KMS-11 (cell line): ENCODE measurements around the gene LRRC70.

ENCODE experiments used
- H2AFZ ChIP-seq: fragments of 200-600 bp; sonication (generic); 2 replicates; pipeline ENCODE4 v1.6.1; 2016; ENCODE audit warnings: antibody characterized with exemption, mixed run types, low read depth
- H3K27ac ChIP-seq: fragments of 200-600 bp; sonication (generic); 2 replicates; pipeline ENCODE4 v1.6.1; 2016; ENCODE audit warnings: mild to moderate bottlenecking, mixed run types
- H3K27me3 ChIP-seq: fragments of 200-600 bp; sonication (generic); 2 replicates; pipeline ENCODE4 v1.6.1; 2017; ENCODE audit warnings: mild to moderate bottlenecking, low read depth, mixed run types, moderate library complexity; ENCODE audit not compliant: insufficient read depth
- H3K36me3 ChIP-seq: fragments of 200-600 bp; sonication (generic); 2 replicates; pipeline ENCODE4 v1.6.1; 2017; ENCODE audit warnings: mild to moderate bottlenecking, mixed run types; ENCODE audit not compliant: insufficient read depth
- H3K4me1 ChIP-seq: fragments of 200-600 bp; sonication (generic); 2 replicates; pipeline ENCODE4 v1.6.1; 2016; ENCODE audit warnings: mild to moderate bottlenecking, low read depth, mixed run types; ENCODE audit not compliant: poor library complexity, severe bottlenecking
- H3K4me2 ChIP-seq: fragments of 200-600 bp; sonication (generic); 2 replicates; pipeline ENCODE4 v1.7.0; 2016; ENCODE audit warnings: mild to moderate bottlenecking, mixed run types
- H3K4me3 ChIP-seq: fragments of 200-600 bp; sonication (generic); IDR thresholded peaks from 2 replicates; pipeline ENCODE4 v1.6.1; 2017; ENCODE audit warnings: low read depth, low read length, mixed read lengths; ENCODE audit not compliant: insufficient read depth
- H3K79me2 ChIP-seq: fragments of 200-600 bp; sonication (generic); 2 replicates; pipeline ENCODE4 v1.6.1; 2016; ENCODE audit warnings: low read depth, mixed run types; ENCODE audit not compliant: insufficient read depth
- H3K9ac ChIP-seq: fragments of 200-600 bp; sonication (generic); 2 replicates; pipeline ENCODE4 v1.6.1; 2016; ENCODE audit warnings: mild to moderate bottlenecking, mixed run types
- H4K20me1 ChIP-seq: fragments of 200-600 bp; sonication (generic); 2 replicates; pipeline ENCODE4 v1.6.1; 2016; ENCODE audit warnings: mild to moderate bottlenecking, mixed run types; ENCODE audit not compliant: insufficient read depth
- CTCF ChIP-seq: fragments of 200-600 bp; sonication (generic); conservative IDR thresholded peaks from 2 replicates; pipeline ENCODE4 v1.6.1; 2017; ENCODE audit warnings: low read depth, mild to moderate bottlenecking, antibody characterized with exemption, low read length, moderate library complexity, mixed read lengths

Gene LRRC70

GRCh38 chr5:62590387-62590786 lies 11.8 kb downstream of the LRRC70 start:
- H3K27ac ChIP-seq = no peak overlapping the region
- no peaks in the 10 kb centered on the region for H3K79me2 ChIP-seq
- TF ChIP-seq CTCF = no peak
- no peaks in the 10 kb centered on the region for H4K20me1 ChIP-seq
- no peak overlapping the region for H3K9ac ChIP-seq
- no peak overlapping the region for H2AFZ ChIP-seq
- H3K4me2 ChIP-seq = no peak overlapping the region
- H3K4me3 ChIP-seq = no peak overlapping the region
- H3K4me1 ChIP-seq = peaks cover 34% of the 10 kb centered on the region
- no peaks in the 10 kb centered on the region for H3K27me3 ChIP-seq
- H3K36me3 ChIP-seq = 0 out of 2 replicates have a peak, but pooled peaks cover 6% of the 10 kb centered on the region

GRCh38 chr5:62592558-62592957 lies 13.9 kb downstream of the LRRC70 start:
- H2AFZ ChIP-seq = no peak overlapping the region

GRCh38 chr5:62593331-62593730 lies 14.7 kb downstream of the LRRC70 start:
- H3K36me3 ChIP-seq = 0 out of 2 replicates have a peak, but pooled peaks cover 6% of the 10 kb centered on the region
- no peak for TF ChIP-seq CTCF
- no peak overlapping the region for H3K27ac ChIP-seq
- H3K4me2 ChIP-seq = no peak overlapping the region
- H2AFZ ChIP-seq = no peak overlapping the region
- H3K4me1 ChIP-seq = peaks cover 6% of the 10 kb centered on the region
- H3K27me3 ChIP-seq = no peaks in the 10 kb centered on the region
- no peak overlapping the region for H3K9ac ChIP-seq
- H3K4me3 ChIP-seq = no peak overlapping the region
- no peaks in the 10 kb centered on the region for H3K79me2 ChIP-seq
- H4K20me1 ChIP-seq = no peaks in the 10 kb centered on the region

More at GRCh38 chr5:62592558-62592957, 13.9 kb downstream of the LRRC70 start:
- Histone ChIP-seq H3K4me1 (peaks cover 14% of the 10 kb centered on the region), H3K4me2 (no peak overlapping the region), H3K9ac (no peak overlapping the region), H3K79me2 (no peaks in the 10 kb centered on the region), H3K36me3 (0 out of 2 replicates have a peak, but pooled peaks cover 6% of the 10 kb centered on the region), H3K4me3 (no peak overlapping the region), H4K20me1 (no peaks in the 10 kb centered on the region), H3K27ac (no peak overlapping the region), H3K27me3 (no peaks in the 10 kb centered on the region)
- TF ChIP-seq CTCF = no peak

- Histone ChIP-seq H3K4me1 (peaks cover 3% of the 10 kb centered on the region), H3K36me3 (0 out of 2 replicates have a peak, but pooled peaks cover 6% of the 10 kb centered on the region), H2AFZ (no peak overlapping the region), H3K27ac (no peak overlapping the region), H3K79me2 (no peaks in the 10 kb centered on the region), H3K9ac (no peak overlapping the region), H3K4me2 (no peak overlapping the region), H3K4me3 (no peak overlapping the region), H3K27me3 (no peaks in the 10 kb centered on the region), H4K20me1 (no peaks in the 10 kb centered on the region)
- TF ChIP-seq CTCF = no peak
Observed at GRCh38 chr5:62594364-62594984, 15.9 kb downstream of the LRRC70 start.
